ENCODE data around the gene HCFC1. TPM values are rescaled to one million over a fixed set of nuclear protein-coding genes. Genes with fewer than 3 reads are reported as not detected.
A peak's percentile ranks its signal among the peaks of the same experiment; 100 is the strongest.

HCFC1 gene
- polyA plus RNA-seq, 12 donors, result 24.3 to 129 (median 31.2) TPM

- DNase-seq, result no peak
Observed at GRCh38 chrX:153905481-153906095, 66.0 kb downstream of the HCFC1 start.

GRCh38 chrX:153903991-153904957, 67.3 kb downstream of the HCFC1 start, which contains the start of gene AVPR2:
TSS of gene AVPR2 (plus strand) at chrX:153904673. CDS start at chrX:153905146, 473 bp downstream.
- DNase-seq, result no peak

DNA sequence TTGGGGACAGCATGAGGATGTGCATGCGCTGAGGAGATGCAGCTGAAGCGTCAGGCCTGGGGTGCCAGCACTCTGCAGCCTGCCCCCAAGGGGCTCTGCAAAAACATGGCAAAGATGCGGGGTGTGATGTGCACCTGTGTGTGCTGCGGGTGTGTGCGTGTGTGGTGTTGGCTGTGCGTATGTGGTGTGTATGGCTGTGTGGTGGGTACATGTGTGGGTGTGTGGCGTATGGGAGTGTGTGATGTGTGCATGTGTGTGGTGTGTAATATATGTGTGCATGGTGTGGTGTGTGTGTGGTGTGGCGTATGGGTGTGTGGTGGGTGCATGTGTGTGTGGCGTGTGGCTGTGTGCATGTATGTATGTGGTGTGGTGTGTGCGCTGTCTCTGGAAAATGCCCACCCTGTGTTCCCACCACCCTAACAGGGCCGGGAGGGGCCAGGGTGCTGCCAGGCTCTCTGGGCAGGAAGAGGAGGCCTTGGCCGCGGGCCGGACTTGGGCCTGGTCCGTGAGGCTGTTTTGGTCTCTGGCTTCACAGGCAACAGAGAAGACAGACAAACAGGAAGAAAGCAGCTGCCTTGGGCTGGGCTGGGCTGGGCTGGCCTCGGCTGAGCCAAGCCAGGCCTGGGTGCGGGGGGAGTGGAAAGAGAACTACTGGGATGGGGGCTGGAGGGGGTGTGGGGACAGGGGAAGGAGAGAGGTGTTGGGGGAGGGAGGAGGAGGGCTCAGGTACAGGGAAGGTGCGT, 68.2 kb downstream of the HCFC1 start:
- DNase-seq, result no peak

GRCh38 chrX:153902385-153902784, 69.2 kb downstream of the HCFC1 start:
- DNase-seq, result no peak

DNA sequence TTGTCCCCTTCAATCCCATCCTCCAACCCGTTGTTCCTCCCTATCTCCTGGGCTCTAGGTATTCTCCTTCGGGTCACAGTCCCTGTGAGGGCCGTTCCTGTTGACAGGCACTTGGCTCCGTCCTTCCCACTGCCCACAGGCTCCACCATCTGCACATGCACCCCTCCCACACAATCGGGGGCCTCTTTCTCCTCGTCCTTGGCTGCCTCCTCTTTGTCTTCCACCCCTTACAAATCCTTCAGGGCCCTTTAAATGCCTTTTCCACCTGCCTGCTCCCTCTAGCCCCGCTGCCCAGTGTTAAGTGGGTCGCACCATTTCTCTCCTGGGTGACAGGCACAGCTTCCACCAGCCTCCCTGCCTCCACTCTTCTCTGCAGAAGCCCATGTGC, 69.9 kb downstream of the HCFC1 start:
- no peak for DNase-seq

DNA sequence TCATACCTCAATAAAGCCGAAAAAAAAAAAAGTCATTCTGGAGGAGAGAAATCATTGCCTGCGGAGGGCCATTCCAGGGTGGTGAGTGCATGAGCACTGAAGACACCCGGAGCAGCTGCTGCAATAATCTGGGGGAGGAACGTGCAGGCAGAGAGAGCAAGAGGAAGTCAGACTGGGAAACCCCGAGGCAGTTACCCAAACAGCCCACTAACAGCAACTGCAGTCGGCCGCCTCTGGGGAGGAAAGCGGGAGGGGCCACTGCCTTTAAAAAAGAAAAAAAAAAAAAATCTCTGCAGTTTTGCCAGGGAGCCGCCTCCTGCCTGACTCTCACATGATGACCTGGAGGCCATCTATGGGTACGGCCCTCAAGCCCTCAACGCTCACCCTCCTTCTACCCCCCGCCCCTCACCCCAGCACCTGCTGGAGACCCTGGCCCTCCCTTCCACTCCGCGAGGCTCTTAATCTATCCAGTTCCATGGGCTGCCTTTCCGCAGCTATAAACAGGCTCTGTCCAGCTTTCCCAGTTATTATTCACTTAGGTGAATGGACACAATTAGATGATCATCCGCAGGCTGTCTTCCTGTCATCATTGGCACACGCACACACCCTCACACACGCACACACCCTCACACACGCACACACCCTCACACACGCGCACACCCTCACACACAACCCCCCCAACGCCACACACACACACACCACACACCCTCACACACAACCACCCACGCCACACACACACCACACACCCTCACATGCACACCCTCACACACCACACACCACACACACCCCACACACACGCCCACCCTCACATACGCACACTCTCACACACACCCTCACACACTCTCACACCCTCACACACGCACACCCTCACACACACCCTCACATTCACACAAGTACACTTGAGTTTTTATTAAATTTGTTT, 70.5 kb downstream of the HCFC1 start:
- peak; percentile 51 for DNase-seq

- no peak for DNase-seq
Observed at GRCh38 chrX:153897899-153898298, 73.7 kb downstream of the HCFC1 start.

Other genes starting within 250 kb of the HCFC1 start
- gene BCAP31, start 247.4 kb downstream of the HCFC1 start, polyA plus RNA-seq (ENCODE audit: insufficient read length in 12 of 12), result 10 to 100 TPM in 11 of 12 donors, not detected in 1; 66.3 to 89.7 (median 73.6) TPM
- 10 to 100 TPM in 2 of 12 donors, 1 to 10 TPM in 9, not detected in 1; 5.7 to 14.0 (median 8.6) TPM for gene ABCD1, start 247.0 kb downstream of the HCFC1 start, polyA plus RNA-seq (ENCODE audit: insufficient read length in 12 of 12)
- 10 to 100 TPM in 2 of 12 donors, 1 to 10 TPM in 9, not detected in 1; 2.0 to 10.9 (median 3.1) TPM for gene PLXNB3, start 207.6 kb downstream of the HCFC1 start, polyA plus RNA-seq (ENCODE audit: insufficient read length in 12 of 12)
- gene SRPK3, start 190.8 kb downstream of the HCFC1 start, polyA plus RNA-seq (ENCODE audit: insufficient read length in 12 of 12), result 100 to 1,000 TPM in 11 of 12 donors, not detected in 1; 109 to 276 (median 201) TPM
- gene IDH3G, start 177.4 kb downstream of the HCFC1 start, polyA plus RNA-seq (ENCODE audit: insufficient read length in 12 of 12), result 10 to 100 TPM in 11 of 12 donors, not detected in 1; 37.1 to 73.0 (median 39.8) TPM
- 100 to 1,000 TPM in 9 of 12 donors, 10 to 100 TPM in 2, not detected in 1; 94.6 to 175 (median 108) TPM for gene SSR4, start 177.2 kb downstream of the HCFC1 start, polyA plus RNA-seq (ENCODE audit: insufficient read length in 12 of 12)
- gene PDZD4, start 141.3 kb downstream of the HCFC1 start, polyA plus RNA-seq (ENCODE audit: insufficient read length in 12 of 12), result 1 to 10 TPM in 11 of 12 donors, not detected in 1; 2.7 to 9.6 (median 2.8) TPM
- 10 to 100 TPM in 2 of 12 donors, 1 to 10 TPM in 9, not detected in 1; 1.7 to 11.7 (median 2.8) TPM for gene L1CAM, start 85.6 kb downstream of the HCFC1 start, polyA plus RNA-seq (ENCODE audit: insufficient read length in 12 of 12)
- 1 to 10 TPM in 1 of 12 donors, under 1 TPM in 9, not detected in 2; 0.33 to 1.3 (median 0.63) TPM for gene AVPR2, start 67.1 kb downstream of the HCFC1 start, polyA plus RNA-seq (ENCODE audit: insufficient read length in 12 of 12)
- 10 to 100 TPM in 11 of 12 donors, not detected in 1; 13.9 to 84.8 (median 18.2) TPM for gene ARHGAP4, start 45.6 kb downstream of the HCFC1 start, polyA plus RNA-seq (ENCODE audit: insufficient read length in 12 of 12)
- gene NAA10, start 36.8 kb downstream of the HCFC1 start, polyA plus RNA-seq (ENCODE audit: insufficient read length in 12 of 12), result 10 to 100 TPM in 11 of 12 donors, not detected in 1; 42.6 to 72.0 (median 57.7) TPM
- gene RENBP, start 27.2 kb downstream of the HCFC1 start, polyA plus RNA-seq (ENCODE audit: insufficient read length in 12 of 12), result 10 to 100 TPM in 1 of 12 donors, 1 to 10 TPM in 10, not detected in 1; 1.4 to 26.0 (median 2.3) TPM
- 1 to 10 TPM in 10 of 12 donors, not detected in 2; 2.7 to 7.0 (median 4.8) TPM for gene TMEM187, start 936 bp upstream of the HCFC1 start, polyA plus RNA-seq (ENCODE audit: insufficient read length in 12 of 12)
- gene IRAK1, start 48.1 kb upstream of the HCFC1 start, polyA plus RNA-seq (ENCODE audit: insufficient read length in 12 of 12), result 10 to 100 TPM in 11 of 12 donors, not detected in 1; 27.7 to 48.5 (median 39.2) TPM
- gene MECP2, start 125.9 kb upstream of the HCFC1 start, polyA plus RNA-seq (ENCODE audit: insufficient read length in 12 of 12), result 10 to 100 TPM in 11 of 12 donors, not detected in 1; 16.5 to 30.0 (median 19.2) TPM
- not detected for gene OPN1LW, start 172.4 kb upstream of the HCFC1 start, polyA plus RNA-seq (ENCODE audit: insufficient read length in 12 of 12)
- gene OPN1MW, start 210.8 kb upstream of the HCFC1 start, polyA plus RNA-seq (ENCODE audit: insufficient read length in 12 of 12), result not detected
- not detected for gene OPN1MW2, start 247.9 kb upstream of the HCFC1 start, polyA plus RNA-seq (ENCODE audit: insufficient read length in 12 of 12)

All from muscle of arm (tissue), 12 donors.